Lower lobe of right lung (tissue), 2 donors: ENCODE measurements around the gene RCHY1. TPM values are rescaled to one million over a fixed set of nuclear protein-coding genes. Genes with fewer than 3 reads are reported as not detected.

Source experiments
- ATAC-seq, 2 donors: fragments of 200-7000 bp; cut with Tn5 transposase; one replicate each; pipeline ENCODE4 v1.9.1; 2020 to 2022; ENCODE audit warnings: mild to moderate bottlenecking in 2 of 2, moderate library complexity in 2 of 2
- DNase-seq: peaks from one replicate; pipeline ENCODE4 v3.0.0-alpha.2; 2020
- H3K27ac ChIP-seq: fragments of 200-600 bp; one replicate; pipeline ENCODE4 v1.8.0; 2022
- H3K27me3 ChIP-seq: fragments of 200-600 bp; one replicate; pipeline ENCODE4 v1.8.0; 2022; ENCODE audit warnings: low read depth
- H3K36me3 ChIP-seq: fragments of 200-600 bp; one replicate; pipeline ENCODE4 v1.8.0; 2022; ENCODE audit warnings: mild to moderate bottlenecking
- H3K4me1 ChIP-seq: fragments of 200-600 bp; one replicate; pipeline ENCODE4 v1.8.0; 2022
- H3K4me3 ChIP-seq: fragments of 200-600 bp; one replicate; pipeline ENCODE4 v1.8.0; 2022; ENCODE audit warnings: mild to moderate bottlenecking
- H3K9me3 ChIP-seq: fragments of 200-600 bp; one replicate; pipeline ENCODE4 v1.8.0; 2022
- CTCF ChIP-seq: fragments of 200-600 bp; IDR thresholded peaks from one replicate; pipeline ENCODE4 v1.8.0; 2022; ENCODE audit warnings: antibody characterized with exemption, mild to moderate bottlenecking
- intact Hi-C: fragments of 100-400 bp; cut with DNase I; formaldehyde crosslinking; loops from one replicate; pipeline ENCODE4 v1.11.0; 2022
- long read RNA-seq: library from polyadenylated mRNA; unstranded; transcript quantifications from one replicate; pipeline ENCODE4 v2.0.0, GENCODE V29; 2021
- total RNA-seq: library from RNA; stranded (reverse); fragmentation: NEBNext Ultra II Directional; extraction: Animal tissue kit (Norgen Biotek cat#: 25700); gene quantifications from one replicate; pipeline ENCODE4 v1.2.1, GENCODE V29; 2021
- donor health status: DM: no; HTN: yes; CAD: no; lungs with severe emphysema.

RCHY1 gene
- 28.9 TPM for total RNA-seq
- long read RNA-seq, full-length matches to known transcripts: 26 of 34 reads
- long read RNA-seq, partial matches to known transcripts: 1 of 34 reads
- long read RNA-seq, other reads (novel, unspliced or antisense): 7 of 34 reads

- peak; percentile 98 for DNase-seq
- TF ChIP-seq CTCF: no peak
- Histone ChIP-seq H3K9me3 (no peaks in the 10 kb centered on the region), H3K36me3 (peaks cover 30% of the 10 kb centered on the region), H3K27ac (peak within 1 kb of the TSS; percentile 99), H3K27me3 (no peaks in the 10 kb centered on the region), H3K4me3 (peak within 1 kb of the TSS; percentile 88), H3K4me1 (peaks cover 53% of the 10 kb centered on the region)
- peak; percentile 98 for ATAC-seq
- intact Hi-C loops: no loop called here
Measured at GRCh38 chr4:75514131-75514948, at the start of gene RCHY1, which contains the start of gene THAP6. Gene RCHY1, minus strand, starts transcription at chr4:75514403. Its CDS starts 117 bp downstream, at chr4:75514286. Gene THAP6, plus strand, starts transcription at chr4:75514473. Its CDS starts 980 bp downstream, at chr4:75515453.

- no peaks in the 10 kb centered on the region for H3K27me3 ChIP-seq
- no peaks in the 10 kb centered on the region for H3K36me3 ChIP-seq
- H3K9me3 ChIP-seq: no peaks in the 10 kb centered on the region
- no peak for DNase-seq
- TF ChIP-seq CTCF: no peak
- H3K4me1 ChIP-seq: no peaks in the 10 kb centered on the region
- peak; percentile 84 to 91 for ATAC-seq
- no peak overlapping the region for H3K27ac ChIP-seq
- no peak overlapping the region for H3K4me3 ChIP-seq
- intact Hi-C loops: no loop called here
Measured at GRCh38 chr4:75561789-75562188, 47.6 kb upstream of the RCHY1 start.

GRCh38 chr4:75557696-75558095, 43.5 kb upstream of the RCHY1 start:
- Histone ChIP-seq H3K36me3 (no peaks in the 10 kb centered on the region), H3K9me3 (no peaks in the 10 kb centered on the region), H3K27ac (no peak overlapping the region), H3K4me1 (no peaks in the 10 kb centered on the region), H3K27me3 (no peaks in the 10 kb centered on the region), H3K4me3 (no peak overlapping the region)
- intact Hi-C loops: no loop called here
- DNase-seq: no peak
- ATAC-seq: no peak
- TF ChIP-seq CTCF: no peak

GRCh38 chr4:75555294-75556164, 41.3 kb upstream of the RCHY1 start, which contains the start of gene ODAPH:
Gene ODAPH, plus strand, starts transcription at chr4:75556066. Its CDS starts 17 bp downstream, at chr4:75556083.
- DNase-seq: no peak
- peak in 1 of 2 donors; percentile 21 for ATAC-seq
- H3K36me3 ChIP-seq: no peaks in the 10 kb centered on the region
- H3K4me1 ChIP-seq: no peaks in the 10 kb centered on the region
- TF ChIP-seq CTCF: no peak
- intact Hi-C loops: no loop called here
- no peak within 1 kb of the TSS for H3K27ac ChIP-seq
- H3K9me3 ChIP-seq: no peaks in the 10 kb centered on the region
- H3K4me3 ChIP-seq: no peak within 1 kb of the TSS
- H3K27me3 ChIP-seq: no peaks in the 10 kb centered on the region

- no peaks in the 10 kb centered on the region for H3K36me3 ChIP-seq
- TF ChIP-seq CTCF: no peak
- no peak overlapping the region for H3K27ac ChIP-seq
- ATAC-seq: no peak
- H3K27me3 ChIP-seq: no peaks in the 10 kb centered on the region
- no peak for DNase-seq
- intact Hi-C loops: no loop called here
- H3K4me3 ChIP-seq: no peak overlapping the region
- H3K9me3 ChIP-seq: no peaks in the 10 kb centered on the region
- no peaks in the 10 kb centered on the region for H3K4me1 ChIP-seq
Measured at GRCh38 chr4:75552452-75552851, 38.2 kb upstream of the RCHY1 start.
